ENCODE measurements around the gene U2SURP.

GRCh38 chr3:143031327-143031726 is 30.0 kb downstream of the U2SURP start:
- TF ChIP-seq CTBP1 (IDR thresholded peaks at IDR 0.05; ENCODE audit: borderline replicate concordance) (no peak), BHLHE40 (IDR thresholded peaks at IDR 0.05; ENCODE audit: borderline replicate concordance) (no peak), FOXM1 (IDR thresholded peaks at IDR 0.05; ENCODE audit: borderline replicate concordance) (no peak), SUZ12 (IDR thresholded peaks at IDR 0.05) (no peak), ARNT (IDR thresholded peaks at IDR 0.05) (no peak), ZNF384 (IDR thresholded peaks at IDR 0.05) (no peak), FOXK2 (IDR thresholded peaks at IDR 0.05) (no peak), TARDBP (IDR thresholded peaks at IDR 0.05) (no peak), SP1 (IDR thresholded peaks at IDR 0.05) (no peak), PKNOX1 (IDR thresholded peaks at IDR 0.05) (no peak), HDGF (IDR thresholded peaks at IDR 0.05; ENCODE audit: borderline replicate concordance) (no peak), ELF4 (IDR thresholded peaks at IDR 0.05) (no peak), FOXA1 (IDR thresholded peaks at IDR 0.05) (no peak), NFRKB (IDR thresholded peaks at IDR 0.05) (no peak)

Measured in HEK293T (cell line).